A549 (cell line): ENCODE measurements around the gene GMDS.

Experiments
- CEBPB ChIP-seq, 2 experiments: fragments of >200 bp in 1 of 2; sonication (Bioruptor Twin) in 1 of 2; formaldehyde crosslinking in 1 of 2; IDR thresholded peaks; 2 replicates each; pipeline ENCODE4 v1.6.1; 2012 to 2016
- RAD21 ChIP-seq, 2 experiments: fragments of >200 bp in 1 of 2; sonication (Bioruptor Twin) in 1 of 2; formaldehyde crosslinking in 1 of 2; IDR thresholded peaks in 1 of 2; conservative IDR thresholded peaks in 1 of 2; 2 replicates in 1 of 2; 3 replicates in 1 of 2; pipeline ENCODE4 v1.6.1; 2012 to 2018; ENCODE audit warnings: inconsistent platforms in 1 of 2
- RCOR1 ChIP-seq: fragments of 150-350 bp; IDR thresholded peaks from 2 replicates; pipeline ENCODE4 v1.6.1; 2014; ENCODE audit warnings: antibody characterized with exemption, low read length, low read depth
- SMC3 ChIP-seq: fragments of >200 bp; sonication (Bioruptor Twin); formaldehyde crosslinking; IDR thresholded peaks from 3 replicates; pipeline ENCODE4 v1.6.1; 2018; ENCODE audit warnings: inconsistent platforms
- TF ChIP-seq, protein P1 (sequence below): fragments of >200 bp; sonication (Bioruptor Twin); formaldehyde crosslinking; IDR thresholded peaks from 3 replicates; pipeline ENCODE4 v1.5.1; 2016
- TF ChIP-seq, protein P2 (sequence below): fragments of 450-650 bp; IDR thresholded peaks from 2 replicates; pipeline ENCODE4 v1.6.1; 2014; ENCODE audit warnings: antibody characterized with exemption

DNA sequence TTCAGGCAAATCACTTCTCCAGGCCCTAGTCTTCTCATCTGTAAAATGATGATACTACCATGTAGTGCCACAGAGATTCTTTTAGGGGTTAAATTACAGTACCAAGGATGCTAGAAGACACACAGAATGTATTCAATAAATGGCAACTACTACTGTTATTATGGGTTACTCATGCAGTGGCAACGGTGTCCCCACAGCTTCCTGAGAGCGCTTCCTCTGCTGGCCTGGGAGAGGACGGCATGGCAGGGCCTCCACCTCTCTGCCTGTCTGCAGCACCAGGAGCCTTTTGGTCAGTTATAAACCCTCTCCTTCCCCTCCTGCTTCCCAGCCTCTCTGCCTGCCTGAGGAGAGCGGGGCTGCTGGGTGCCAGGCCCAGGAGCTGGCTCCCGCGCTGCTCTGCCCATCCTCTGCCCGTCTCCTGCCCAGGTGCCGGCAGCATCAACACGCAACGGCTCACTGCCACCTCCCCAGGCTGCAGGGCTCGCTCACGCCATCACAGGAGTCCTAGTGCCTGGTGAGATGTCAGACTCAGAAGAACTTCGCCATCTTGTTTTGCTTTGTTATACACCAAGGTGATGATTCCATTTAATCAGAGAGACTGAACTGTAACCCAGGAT lies 465.0 kb downstream of the GMDS start:
- TF ChIP-seq SMC3 (no peak), RAD21 (conservative IDR thresholded peaks at IDR 0.05 in 1 of 2, IDR thresholded peaks at IDR 0.05 in 1 of 2) (no peak), CEBPB (IDR thresholded peaks at IDR 0.05) (no peak), RCOR1 (no peak)
- TF ChIP-seq, protein P1, sequence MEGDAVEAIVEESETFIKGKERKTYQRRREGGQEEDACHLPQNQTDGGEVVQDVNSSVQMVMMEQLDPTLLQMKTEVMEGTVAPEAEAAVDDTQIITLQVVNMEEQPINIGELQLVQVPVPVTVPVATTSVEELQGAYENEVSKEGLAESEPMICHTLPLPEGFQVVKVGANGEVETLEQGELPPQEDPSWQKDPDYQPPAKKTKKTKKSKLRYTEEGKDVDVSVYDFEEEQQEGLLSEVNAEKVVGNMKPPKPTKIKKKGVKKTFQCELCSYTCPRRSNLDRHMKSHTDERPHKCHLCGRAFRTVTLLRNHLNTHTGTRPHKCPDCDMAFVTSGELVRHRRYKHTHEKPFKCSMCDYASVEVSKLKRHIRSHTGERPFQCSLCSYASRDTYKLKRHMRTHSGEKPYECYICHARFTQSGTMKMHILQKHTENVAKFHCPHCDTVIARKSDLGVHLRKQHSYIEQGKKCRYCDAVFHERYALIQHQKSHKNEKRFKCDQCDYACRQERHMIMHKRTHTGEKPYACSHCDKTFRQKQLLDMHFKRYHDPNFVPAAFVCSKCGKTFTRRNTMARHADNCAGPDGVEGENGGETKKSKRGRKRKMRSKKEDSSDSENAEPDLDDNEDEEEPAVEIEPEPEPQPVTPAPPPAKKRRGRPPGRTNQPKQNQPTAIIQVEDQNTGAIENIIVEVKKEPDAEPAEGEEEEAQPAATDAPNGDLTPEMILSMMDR, result no peak
- TF ChIP-seq, protein P2, sequence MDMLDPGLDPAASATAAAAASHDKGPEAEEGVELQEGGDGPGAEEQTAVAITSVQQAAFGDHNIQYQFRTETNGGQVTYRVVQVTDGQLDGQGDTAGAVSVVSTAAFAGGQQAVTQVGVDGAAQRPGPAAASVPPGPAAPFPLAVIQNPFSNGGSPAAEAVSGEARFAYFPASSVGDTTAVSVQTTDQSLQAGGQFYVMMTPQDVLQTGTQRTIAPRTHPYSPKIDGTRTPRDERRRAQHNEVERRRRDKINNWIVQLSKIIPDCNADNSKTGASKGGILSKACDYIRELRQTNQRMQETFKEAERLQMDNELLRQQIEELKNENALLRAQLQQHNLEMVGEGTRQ, result no peak
